ENCODE measurements around the gene FBXO34.
"Not testable (repeated sequence)": the region's sequence is repeated elsewhere in the genome, so short reads cannot be mapped to it uniquely, and the experiment has no call there.

The FBXO34 gene

GRCh38 chr14:55312379-55313030, 41.3 kb downstream of the FBXO34 start:
- DNase-seq = not testable (repeated sequence)

GRCh38 chr14:55313480-55313879, 42.3 kb downstream of the FBXO34 start:
- DNase-seq = no peak

- DNase-seq = no peak
Observed at GRCh38 chr14:55314449-55314848, 43.2 kb downstream of the FBXO34 start.

- no peak for DNase-seq
Observed at GRCh38 chr14:55316564-55316963, 45.3 kb downstream of the FBXO34 start.

- DNase-seq = no peak
Observed at GRCh38 chr14:55317542-55318306, 46.5 kb downstream of the FBXO34 start.

- DNase-seq = no peak
Observed at GRCh38 chr14:55318694-55319093, 47.5 kb downstream of the FBXO34 start.

- peak; percentile 21 for DNase-seq
Observed at GRCh38 chr14:55323910-55324309, 52.7 kb downstream of the FBXO34 start.

GRCh38 chr14:55324812-55325211, 53.6 kb downstream of the FBXO34 start:
- no peak for DNase-seq

- no peak for DNase-seq
Observed at GRCh38 chr14:55327179-55327578, 56.0 kb downstream of the FBXO34 start.

GRCh38 chr14:55328317-55328716, 57.1 kb downstream of the FBXO34 start:
- DNase-seq = no peak

GRCh38 chr14:55329999-55330710, 58.9 kb downstream of the FBXO34 start:
- DNase-seq = no peak

GRCh38 chr14:55332654-55333570, 61.7 kb downstream of the FBXO34 start:
- DNase-seq = peak; percentile 21

GRCh38 chr14:55333711-55334485, 62.7 kb downstream of the FBXO34 start:
- DNase-seq = no peak

GRCh38 chr14:55336162-55336561, 64.9 kb downstream of the FBXO34 start:
- DNase-seq = no peak

- DNase-seq = no peak
Observed at GRCh38 chr14:55336691-55337090, 65.5 kb downstream of the FBXO34 start.

GRCh38 chr14:55339770-55340169, 68.5 kb downstream of the FBXO34 start:
- DNase-seq = no peak

GRCh38 chr14:55340482-55340881, 69.3 kb downstream of the FBXO34 start:
- DNase-seq = peak; percentile 18

GRCh38 chr14:55341781-55342180, 70.6 kb downstream of the FBXO34 start:
- no peak for DNase-seq

GRCh38 chr14:55344582-55345163, 73.5 kb downstream of the FBXO34 start:
- DNase-seq = not testable (repeated sequence)

- no peak for DNase-seq
Observed at GRCh38 chr14:55347040-55347439, 75.8 kb downstream of the FBXO34 start.

GRCh38 chr14:55347748-55348147, 76.5 kb downstream of the FBXO34 start:
- no peak for DNase-seq
